GM19438 (cell line): Measurements from ENCODE around the gene PTAFR.
"Not testable (repeated sequence)": the region's sequence is repeated elsewhere in the genome, so short reads cannot be mapped to it uniquely, and the experiment has no call there.

Experiments used
- ATAC-seq: cut with Tn5 transposase; IDR thresholded peaks from one replicate; pipeline ENCODE4 v1.9.1; 2021; ENCODE audit warnings: low read depth; ENCODE audit not compliant: unreplicated experiment

PTAFR gene

GRCh38 chr1:28147264-28148094 is 29.0 kb downstream of the PTAFR start:
- peak; percentile 21 for ATAC-seq

- ATAC-seq, result no peak
Observed at GRCh38 chr1:28145728-28146127, 30.8 kb downstream of the PTAFR start.

- peak; percentile 41 for ATAC-seq
Observed at GRCh38 chr1:28144203-28145135, 32.0 kb downstream of the PTAFR start.

- no peak for ATAC-seq
Observed at GRCh38 chr1:28143496-28144202, 32.8 kb downstream of the PTAFR start.

- no peak for ATAC-seq
Observed at GRCh38 chr1:28141685-28142084, 34.8 kb downstream of the PTAFR start.

- not testable (repeated sequence) for ATAC-seq
Observed at GRCh38 chr1:28139866-28140265, 36.6 kb downstream of the PTAFR start.

- ATAC-seq, result no peak
Observed at GRCh38 chr1:28139025-28139712, 37.3 kb downstream of the PTAFR start.

GRCh38 chr1:28136922-28137613 is 39.4 kb downstream of the PTAFR start:
- ATAC-seq, result no peak

GRCh38 chr1:28136169-28136921 is 40.1 kb downstream of the PTAFR start:
- no peak for ATAC-seq

- no peak for ATAC-seq
Observed at GRCh38 chr1:28135371-28136168, 40.9 kb downstream of the PTAFR start.

GRCh38 chr1:28134651-28135207 is 41.8 kb downstream of the PTAFR start:
- no peak for ATAC-seq

GRCh38 chr1:28132171-28133167 is 44.0 kb downstream of the PTAFR start:
- ATAC-seq, result no peak

GRCh38 chr1:28130901-28131300 is 45.6 kb downstream of the PTAFR start:
- ATAC-seq, result no peak

GRCh38 chr1:28129150-28129549 is 47.3 kb downstream of the PTAFR start:
- ATAC-seq, result no peak

- ATAC-seq, result peak; percentile 66
Observed at GRCh38 chr1:28127617-28128257, 48.8 kb downstream of the PTAFR start.
